ENCODE measurements around the gene KLHDC3. TPM values are rescaled to one million over a fixed set of nuclear protein-coding genes. Genes with fewer than 3 reads are reported as not detected.
"Not testable (repeated sequence)": the region's sequence is repeated elsewhere in the genome, so short reads cannot be mapped to it uniquely, and the experiment has no call there.

Gene KLHDC3
- total and polyA plus RNA-seq, 2 donors (not counting 3 experiments of a cell fraction or from before 2014, with no cell fraction given): 84.8 to 120 TPM

- TF ChIP-seq CTCF (IDR thresholded peaks at IDR 0.05; ENCODE audit: extremely low read depth in 1 of 2, insufficient read depth in 1 of 2, low read depth in 1 of 2, low read length in 2 of 2): no peak
- no peak for TF ChIP-seq EZH2 (IDR thresholded peaks at IDR 0.05; ENCODE audit: borderline replicate concordance, low read depth, low read length, severe bottlenecking)
- no peak for TF ChIP-seq POLR2A (IDR thresholded peaks at IDR 0.05; ENCODE audit: low read depth, low read length)
- H3K4me1 ChIP-seq (ENCODE audit: control insufficient read depth, extremely low read depth, insufficient read depth, low read length): no peaks in the 10 kb centered on the region
- H3K36me3 ChIP-seq (ENCODE audit: control insufficient read depth in 2 of 2, extremely low read depth in 1 of 2, insufficient read depth in 2 of 2, low read length in 2 of 2): peaks cover 0 to 3% of the 10 kb centered on the region in 2 experiments
- H3K79me2 ChIP-seq (ENCODE audit: control insufficient read depth, insufficient read depth, low read length): no peaks in the 10 kb centered on the region
- no peak overlapping the region for H3K4me3 ChIP-seq (replicated peaks in 1 of 3; ENCODE audit: insufficient read depth in 1 of 3, low read depth in 1 of 3, low read length in 3 of 3)
- H3K27me3 ChIP-seq (ENCODE audit: control insufficient read depth in 2 of 2, insufficient read depth in 2 of 2, low read length in 2 of 2): no peaks in the 10 kb centered on the region
- ChIA-PET CTCF (interaction anchor here (0.9 to 1.3 kb wide), 7 partner anchors 8 to 147 kb away, joined by 3 to 7 read pairs (median 3); partner anchors contain the start of gene KLHDC3), POLR2A (interaction anchor here (0.8 to 0.9 kb wide), 2 partner anchors 12 to 17 kb away, joined by 3 to 8 read pairs; partner anchors contain the start of gene PPP2R5D)
- intact Hi-C loops (cut with micrococcal nuclease) (no loop called here), dilution Hi-C loops (cut with MboI; ENCODE audit: extremely low pct_ligation_motif_present, low sequenced_read_pairs) (no loop called here)
- no peaks in the 10 kb centered on the region for H4K20me1 ChIP-seq (replicated peaks; ENCODE audit: control insufficient read depth, extremely low read depth, insufficient read depth, low read length)
- H3K27ac ChIP-seq (ENCODE audit: insufficient read depth, low read depth, low read length): no peak overlapping the region
- no peak overlapping the region for H3K4me2 ChIP-seq (ENCODE audit: insufficient read depth, low read length)
- no peaks in the 10 kb centered on the region for H3K9me3 ChIP-seq (replicated peaks; ENCODE audit: control insufficient read depth, insufficient read depth, low read length)
- FAIRE-seq: no peak
- no peak overlapping the region for H2AFZ ChIP-seq (ENCODE audit: low read depth, low read length)
- no TSS peak for BruUV-seq (replicated peaks)
- DNase-seq (ENCODE audit: low read depth, low spot score): no peak
- no peak overlapping the region for H3K9ac ChIP-seq (replicated peaks; ENCODE audit: extremely low read depth, insufficient read depth, low read length)
- H3K9me1 ChIP-seq (replicated peaks; ENCODE audit: control insufficient read depth, extremely low read depth, insufficient read depth, low read length): no peaks in the 10 kb centered on the region
These were observed 17.5 kb upstream of the KLHDC3 start for GRCh38 chr6:42996513-42996912.

GRCh38 chr6:42998205-42998604, 15.8 kb upstream of the KLHDC3 start:
- H3K27ac ChIP-seq (ENCODE audit: insufficient read depth, low read depth, low read length); DNase-seq (ENCODE audit: low read depth, low spot score); H3K4me3 ChIP-seq (replicated peaks in 1 of 3; ENCODE audit: insufficient read depth in 1 of 3, low read depth in 1 of 3, low read length in 3 of 3); H3K9me1 ChIP-seq (replicated peaks; ENCODE audit: control insufficient read depth, extremely low read depth, insufficient read depth, low read length); BruUV-seq (replicated peaks); H3K36me3 ChIP-seq (ENCODE audit: control insufficient read depth in 2 of 2, extremely low read depth in 1 of 2, insufficient read depth in 2 of 2, low read length in 2 of 2); H3K27me3 ChIP-seq (ENCODE audit: control insufficient read depth in 2 of 2, insufficient read depth in 2 of 2, low read length in 2 of 2); FAIRE-seq; POLR2A ChIA-PET; H3K79me2 ChIP-seq (ENCODE audit: control insufficient read depth, insufficient read depth, low read length); H4K20me1 ChIP-seq (replicated peaks; ENCODE audit: control insufficient read depth, extremely low read depth, insufficient read depth, low read length); dilution Hi-C loops (cut with MboI; ENCODE audit: extremely low pct_ligation_motif_present, low sequenced_read_pairs); H3K4me2 ChIP-seq (ENCODE audit: insufficient read depth, low read length); H3K4me1 ChIP-seq (ENCODE audit: control insufficient read depth, extremely low read depth, insufficient read depth, low read length); intact Hi-C loops (cut with micrococcal nuclease); H3K9ac ChIP-seq (replicated peaks; ENCODE audit: extremely low read depth, insufficient read depth, low read length); H2AFZ ChIP-seq (ENCODE audit: low read depth, low read length); H3K9me3 ChIP-seq (replicated peaks; ENCODE audit: control insufficient read depth, insufficient read depth, low read length): not testable (repeated sequence)
- CTCF ChIA-PET: interaction anchor here (1.5 kb wide), 1 partner anchor 145 kb away, joined by 3 read pairs; no protein-coding TSS in a partner anchor
